SK-N-MC (cell line): ENCODE results near the gene PPM1A.

Experiments
- DNase-seq: peaks from one replicate; pipeline ENCODE4 v3.0.0-alpha.2; 2011; ENCODE audit warnings: low read depth, low spot score
- H3K27ac ChIP-seq: fragments of 200-600 bp; sonication (generic); 2 replicates; pipeline ENCODE4 v1.5.1; 2016; ENCODE audit warnings: mixed run types
- H3K36me3 ChIP-seq: fragments of 200-600 bp; sonication (generic); 2 replicates; pipeline ENCODE4 v1.6.1; 2017; ENCODE audit warnings: antibody characterized with exemption, low read length, mixed read lengths; ENCODE audit not compliant: insufficient read depth
- H3K4me3 ChIP-seq: fragments of 200-600 bp; sonication (generic); 2 replicates; pipeline ENCODE4 v1.5.1; 2016
- H3K9ac ChIP-seq: fragments of 200-600 bp; sonication (generic); 2 replicates; pipeline ENCODE4 v1.8.0; 2017; ENCODE audit warnings: mixed run types, mixed read lengths; ENCODE audit not compliant: insufficient read length
- H3K9me3 ChIP-seq: fragments of 200-600 bp; sonication (generic); 2 replicates; pipeline ENCODE4 v1.6.1; 2017; ENCODE audit warnings: low read depth, mild to moderate bottlenecking, antibody characterized with exemption, low read length, moderate library complexity, mixed read lengths
- EZH2 ChIP-seq: fragments of 200-600 bp; sonication (generic); IDR thresholded peaks from one replicate; pipeline ENCODE4 v1.6.1; 2017; ENCODE audit warnings: antibody characterized with exemption
- FOXP2 ChIP-seq: optimal IDR thresholded peaks from 2 replicates; pipeline ENCODE3; 2011; ENCODE audit warnings: mild to moderate bottlenecking, moderate library complexity; ENCODE audit not compliant: insufficient read depth; ENCODE audit errors: extremely low read length, control extremely low read depth
- POLR2AphosphoS5 ChIP-seq: IDR thresholded peaks from 2 replicates; pipeline ENCODE4 v1.6.1; 2012; ENCODE audit warnings: mild to moderate bottlenecking, low read depth, low read length, borderline replicate concordance

The PPM1A gene

DNA sequence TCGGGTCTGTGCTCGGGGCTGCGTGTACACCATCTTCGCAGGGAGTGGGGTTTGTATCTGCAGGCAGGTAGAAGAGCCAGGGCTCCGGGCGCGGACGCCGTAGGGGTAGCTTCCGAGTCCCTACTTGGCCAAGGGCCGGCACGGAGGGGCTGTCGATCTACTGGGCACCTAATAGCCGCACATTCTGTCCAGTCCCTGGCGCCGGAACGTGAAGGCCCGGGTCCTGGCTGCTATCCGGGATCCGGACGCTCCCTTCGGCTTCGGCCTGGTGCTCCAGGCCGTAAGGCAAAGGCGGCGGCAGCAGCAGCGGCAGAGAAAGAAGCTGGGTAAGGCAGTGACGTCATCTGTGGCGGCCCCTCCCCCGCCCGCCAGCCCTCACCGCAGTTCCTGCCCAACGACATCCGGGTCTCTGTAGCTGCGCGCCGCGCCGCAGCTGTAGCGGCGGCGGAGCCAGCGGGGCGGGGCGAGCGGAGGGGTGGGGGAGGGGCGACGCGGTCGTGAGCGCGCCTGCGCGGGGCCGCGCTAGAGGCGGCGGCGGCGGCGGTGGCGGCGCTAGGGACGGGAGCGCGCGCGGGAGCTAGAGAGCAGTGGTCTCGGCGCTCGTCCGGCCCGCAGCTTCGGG, at the start of gene PPM1A:
Gene PPM1A (plus strand): TSS at position 525 of the 622 bp plus-strand sequence. CDS start 33,483 bp downstream, outside the sequence.
- peak within 1 kb of the TSS; percentile 86 for H3K27ac ChIP-seq
- TF ChIP-seq EZH2 (no peak), POLR2AphosphoS5 (peak; percentile 90), FOXP2 (peak; percentile 86)
- peak within 1 kb of the TSS; percentile 92 for H3K4me3 ChIP-seq
- H3K9ac ChIP-seq = peak within 1 kb of the TSS; percentile 95
- peak; percentile 74 for DNase-seq
- H3K9me3 ChIP-seq = no peaks in the 10 kb centered on the region
- no peaks in the 10 kb centered on the region for H3K36me3 ChIP-seq

DNA sequence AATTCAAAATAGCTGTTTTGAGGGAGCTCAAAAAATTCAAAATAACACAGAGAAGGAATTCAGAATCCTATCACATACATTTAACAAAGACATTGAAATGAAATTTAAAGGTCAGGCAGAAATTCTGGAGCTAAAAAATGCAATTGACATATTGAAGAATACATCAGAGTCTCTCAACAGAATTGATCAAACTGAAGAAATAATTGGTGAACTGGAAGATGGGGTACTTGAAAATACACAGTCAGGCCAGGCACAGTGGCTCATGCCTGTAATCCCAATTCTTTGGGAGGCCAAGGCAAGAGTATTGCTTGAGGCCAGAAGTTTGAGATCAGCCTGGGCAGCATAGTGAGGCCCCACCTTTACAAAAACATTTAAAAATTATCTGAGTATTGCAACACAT, 49.7 kb upstream of the PPM1A start:
- Histone ChIP-seq H3K27ac (no peak overlapping the region), H3K9me3 (no peaks in the 10 kb centered on the region)
- TF ChIP-seq EZH2 (no peak), POLR2AphosphoS5 (no peak)

DNA sequence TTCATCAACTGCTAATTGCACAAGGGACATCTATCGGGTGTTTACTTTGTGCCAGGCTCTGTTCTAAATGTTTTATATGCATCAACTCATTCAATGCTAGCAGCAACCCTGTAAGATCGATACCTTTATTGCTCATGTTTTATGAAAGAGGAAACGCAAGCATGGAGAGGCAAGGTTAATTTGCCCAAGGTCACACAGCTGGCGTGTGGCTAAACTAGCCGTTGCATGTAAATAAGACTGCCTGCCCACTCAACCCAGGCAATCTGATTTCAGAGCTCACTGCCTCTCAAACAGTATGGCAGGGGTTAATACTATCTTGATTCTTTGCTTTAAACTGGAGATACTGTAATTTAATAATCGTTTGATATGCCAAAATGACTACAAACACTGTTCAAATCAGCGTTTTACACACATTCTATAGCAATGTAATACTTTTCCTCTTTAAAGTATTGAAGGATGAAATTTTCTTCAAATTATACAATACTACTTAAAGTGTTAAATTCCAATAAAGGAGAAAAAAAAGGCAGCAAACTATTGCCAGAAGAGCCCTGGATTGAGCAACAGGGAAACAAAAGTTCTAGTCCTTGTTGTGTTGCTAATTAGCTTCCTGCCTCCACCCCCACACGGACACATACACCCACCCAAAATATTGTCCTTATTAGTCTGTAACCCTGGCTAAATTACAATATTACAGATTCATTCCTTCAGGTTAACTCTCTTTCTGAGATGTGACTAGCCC, 44.7 kb upstream of the PPM1A start:
- no peak overlapping the region for H3K4me3 ChIP-seq
- DNase-seq = no peak
- H3K9ac ChIP-seq = no peak overlapping the region
- TF ChIP-seq POLR2AphosphoS5 = no peak
- TF ChIP-seq EZH2 = no peak
- no peak for TF ChIP-seq FOXP2
- H3K27ac ChIP-seq = no peak overlapping the region
- H3K36me3 ChIP-seq = no peaks in the 10 kb centered on the region
- H3K9me3 ChIP-seq = no peaks in the 10 kb centered on the region

More for the DNA sequence above, 49.7 kb upstream of the PPM1A start:
- no peak for DNase-seq
- Histone ChIP-seq H3K4me3 (no peak overlapping the region), H3K36me3 (no peaks in the 10 kb centered on the region), H3K9ac (no peak overlapping the region)

DNA sequence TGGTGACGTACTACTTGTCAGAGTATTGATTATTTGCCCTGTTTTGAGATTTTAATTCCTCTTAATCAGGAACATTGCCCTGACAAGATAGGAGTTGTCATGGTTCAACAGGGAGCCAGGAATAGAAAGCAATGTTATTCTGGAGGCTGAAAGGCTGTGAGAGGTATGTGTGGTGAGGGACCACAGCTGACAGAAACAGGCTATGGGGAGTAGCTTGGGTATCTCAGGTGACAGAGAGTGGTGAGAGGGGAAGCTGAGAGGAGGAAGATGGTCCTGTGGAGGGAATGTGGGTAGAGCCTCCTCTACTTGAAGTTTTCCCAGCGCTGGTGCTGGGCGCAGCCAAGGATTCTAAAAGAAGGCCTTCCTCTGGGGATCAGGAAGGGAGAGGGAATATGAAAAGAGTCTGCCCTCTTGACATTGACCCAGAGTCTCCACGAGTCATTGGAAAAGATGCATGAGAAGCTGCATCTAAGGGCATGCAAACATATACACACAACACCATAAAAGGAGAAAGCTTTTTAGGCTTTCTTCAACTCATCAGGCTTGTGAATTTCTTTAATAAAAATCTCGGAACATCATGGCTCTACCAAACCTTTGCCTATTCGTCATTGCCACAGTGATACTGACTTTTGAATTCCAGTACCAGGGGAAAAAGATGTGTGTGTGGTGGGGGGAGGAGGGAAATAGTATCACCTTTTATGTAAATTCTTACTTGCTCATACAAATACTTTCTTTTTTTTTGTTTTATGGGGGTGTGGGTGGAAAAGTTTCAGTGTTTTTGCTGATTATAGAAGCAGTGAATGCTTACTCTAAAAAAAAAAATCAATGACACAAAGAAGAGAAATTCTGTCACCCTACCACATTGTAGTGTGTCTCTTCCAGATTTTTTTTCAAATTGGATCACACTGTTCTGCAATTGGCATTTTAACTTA, 43.9 kb upstream of the PPM1A start:
- Histone ChIP-seq H3K27ac (no peak overlapping the region), H3K9ac (no peak overlapping the region), H3K9me3 (no peaks in the 10 kb centered on the region), H3K36me3 (no peaks in the 10 kb centered on the region), H3K4me3 (no peak overlapping the region)
- no peak for DNase-seq
- no peak for TF ChIP-seq POLR2AphosphoS5
- TF ChIP-seq FOXP2 = no peak
- TF ChIP-seq EZH2 = no peak

DNA sequence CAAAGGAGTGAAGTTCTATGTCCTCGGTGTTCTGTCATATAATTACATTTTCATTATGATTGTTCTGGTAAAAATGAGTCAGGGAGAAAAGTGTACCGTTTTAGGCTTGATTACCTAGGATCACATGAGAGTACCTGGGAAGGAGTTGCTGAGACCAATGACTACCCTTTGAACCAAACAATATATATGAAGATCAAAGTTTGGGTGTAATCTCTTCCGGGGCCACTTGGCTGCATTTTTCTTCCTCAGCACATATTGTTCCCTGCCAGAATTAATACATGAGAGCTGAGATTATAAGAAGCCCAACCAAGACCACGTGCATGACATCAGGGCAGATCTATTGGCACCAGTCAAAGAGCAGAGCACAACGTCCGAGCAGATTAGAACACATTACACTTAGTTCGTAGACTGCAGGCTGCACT, 42.8 kb upstream of the PPM1A start:
- TF ChIP-seq POLR2AphosphoS5 (no peak), EZH2 (no peak), FOXP2 (no peak)
- Histone ChIP-seq H3K9ac (no peak overlapping the region), H3K9me3 (no peaks in the 10 kb centered on the region), H3K36me3 (no peaks in the 10 kb centered on the region), H3K4me3 (no peak overlapping the region), H3K27ac (no peak overlapping the region)
- no peak for DNase-seq

DNA sequence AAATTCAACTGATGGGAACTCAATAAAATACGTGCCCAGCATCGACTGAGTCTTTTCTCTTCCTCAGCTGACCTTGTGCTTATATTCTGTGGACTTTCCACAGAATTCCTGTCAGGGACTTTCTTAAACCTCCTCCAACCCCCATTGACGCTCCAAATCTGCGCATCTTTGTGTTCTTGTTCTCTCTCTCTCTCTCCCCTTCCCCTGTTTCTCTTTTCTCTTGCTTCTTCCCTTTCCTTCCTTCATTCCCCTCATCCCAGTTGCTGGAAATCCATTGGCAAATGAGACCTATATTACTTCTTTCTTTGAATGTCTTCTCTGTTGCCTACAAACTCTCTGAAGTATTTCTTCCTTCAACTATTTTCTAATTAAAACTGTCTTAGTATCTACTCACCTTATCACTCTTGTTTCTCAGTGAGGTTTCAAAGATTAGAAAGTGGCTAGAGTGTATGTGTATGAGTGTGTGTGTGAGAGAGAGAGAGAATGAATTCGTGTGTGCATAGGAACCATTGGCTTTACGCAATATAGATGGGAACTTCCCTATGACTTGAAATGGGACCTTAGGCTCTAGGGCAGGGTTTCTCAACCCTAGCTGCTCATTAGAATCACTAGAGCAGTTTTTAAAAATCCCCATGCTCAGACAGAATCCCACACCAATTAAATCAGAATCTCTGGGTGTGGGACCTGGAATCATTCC, 42.0 kb upstream of the PPM1A start:
- Histone ChIP-seq H3K9me3 (no peaks in the 10 kb centered on the region), H3K9ac (no peak overlapping the region), H3K27ac (no peak overlapping the region), H3K36me3 (no peaks in the 10 kb centered on the region), H3K4me3 (no peak overlapping the region)
- DNase-seq = no peak
- no peak for TF ChIP-seq FOXP2
- TF ChIP-seq POLR2AphosphoS5 = no peak
- no peak for TF ChIP-seq EZH2

DNA sequence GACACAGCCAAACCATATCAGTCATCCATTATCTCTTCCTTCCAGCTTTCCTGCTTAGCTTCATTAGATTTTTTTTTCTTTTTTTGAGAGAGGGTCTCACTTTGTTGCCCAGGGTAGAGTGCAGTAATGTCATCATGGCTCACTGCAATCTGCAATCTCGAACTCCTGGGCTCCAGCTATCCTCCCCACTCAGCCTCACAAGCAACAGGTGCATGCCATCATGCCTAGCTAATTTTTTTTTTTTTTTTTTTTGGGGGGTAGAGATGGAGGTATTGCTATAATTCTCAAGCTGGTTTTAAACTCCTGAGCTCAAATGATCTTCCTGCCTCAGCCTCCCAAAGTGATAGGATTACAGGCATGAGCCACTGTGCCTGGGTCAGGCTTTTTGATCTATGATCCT, 38.3 kb upstream of the PPM1A start:
- Histone ChIP-seq H3K4me3 (no peak overlapping the region), H3K27ac (no peak overlapping the region), H3K9ac (no peak overlapping the region), H3K9me3 (no peaks in the 10 kb centered on the region), H3K36me3 (no peaks in the 10 kb centered on the region)
- TF ChIP-seq POLR2AphosphoS5 = no peak
- TF ChIP-seq EZH2 = no peak
- no peak for TF ChIP-seq FOXP2
- no peak for DNase-seq
